ENCODE measurements around the gene NR2F1.

DNA sequence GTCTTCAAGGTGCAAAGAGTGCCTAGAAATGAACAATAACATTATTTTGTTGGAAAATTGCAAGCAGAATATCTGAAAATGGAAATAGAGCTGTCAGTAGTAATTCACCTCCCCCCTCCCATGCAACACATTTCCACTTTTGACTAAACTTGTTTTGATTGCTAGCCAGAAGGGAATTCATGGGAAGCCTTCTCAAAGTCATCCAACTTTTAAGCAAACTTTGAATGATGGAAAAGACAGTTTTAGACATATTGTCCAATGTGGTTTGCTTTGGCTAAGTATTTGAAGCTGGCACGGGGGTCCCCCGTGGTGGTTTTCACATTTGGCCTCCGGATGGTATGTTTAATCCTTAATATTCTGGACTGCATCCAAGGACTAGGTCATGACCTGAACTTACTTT lies 7.5 kb downstream of the NR2F1 start:
- TF ChIP-seq, protein P1, sequence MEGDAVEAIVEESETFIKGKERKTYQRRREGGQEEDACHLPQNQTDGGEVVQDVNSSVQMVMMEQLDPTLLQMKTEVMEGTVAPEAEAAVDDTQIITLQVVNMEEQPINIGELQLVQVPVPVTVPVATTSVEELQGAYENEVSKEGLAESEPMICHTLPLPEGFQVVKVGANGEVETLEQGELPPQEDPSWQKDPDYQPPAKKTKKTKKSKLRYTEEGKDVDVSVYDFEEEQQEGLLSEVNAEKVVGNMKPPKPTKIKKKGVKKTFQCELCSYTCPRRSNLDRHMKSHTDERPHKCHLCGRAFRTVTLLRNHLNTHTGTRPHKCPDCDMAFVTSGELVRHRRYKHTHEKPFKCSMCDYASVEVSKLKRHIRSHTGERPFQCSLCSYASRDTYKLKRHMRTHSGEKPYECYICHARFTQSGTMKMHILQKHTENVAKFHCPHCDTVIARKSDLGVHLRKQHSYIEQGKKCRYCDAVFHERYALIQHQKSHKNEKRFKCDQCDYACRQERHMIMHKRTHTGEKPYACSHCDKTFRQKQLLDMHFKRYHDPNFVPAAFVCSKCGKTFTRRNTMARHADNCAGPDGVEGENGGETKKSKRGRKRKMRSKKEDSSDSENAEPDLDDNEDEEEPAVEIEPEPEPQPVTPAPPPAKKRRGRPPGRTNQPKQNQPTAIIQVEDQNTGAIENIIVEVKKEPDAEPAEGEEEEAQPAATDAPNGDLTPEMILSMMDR (conservative IDR thresholded peaks at IDR 0.05) = no peak
- no peak for TF ChIP-seq EZH2 (IDR thresholded peaks at IDR 0.05; ENCODE audit: low read depth)
